Measurements from ENCODE around the gene SERPINB6. TPM values are rescaled to one million over a fixed set of nuclear protein-coding genes. Genes with fewer than 3 reads are reported as not detected.

SERPINB6 gene
- total RNA-seq, 4 donors from 2014 or later = 84.9 to 266 (median 203) TPM

DNA sequence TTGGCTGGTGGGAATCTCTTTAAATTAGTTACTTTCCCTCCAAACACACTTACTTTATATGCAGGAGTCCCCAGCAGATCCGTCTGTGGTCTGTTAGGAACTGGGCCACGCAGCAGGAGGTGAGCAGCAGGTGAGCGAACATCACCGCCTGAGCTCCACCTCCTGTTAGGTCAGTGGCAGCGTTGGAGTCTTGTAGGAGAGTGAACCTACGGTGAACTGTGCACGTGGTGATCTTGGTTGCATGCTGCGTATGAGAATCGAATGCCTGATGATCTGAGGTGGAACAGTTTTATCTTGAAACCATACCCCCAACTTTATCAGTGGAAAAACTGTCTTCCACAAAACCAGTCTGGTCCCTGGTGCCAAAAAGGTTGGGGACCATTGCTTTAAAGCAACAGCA is 5.0 kb downstream of the SERPINB6 start:
- H3K4me3 ChIP-seq = no peak overlapping the region
- H3K4me1 ChIP-seq = peaks cover 0 to 6% of the 10 kb centered on the region in 2 donors
- no peak for DNase-seq
- no peaks in the 10 kb centered on the region for H3K36me3 ChIP-seq
- TF ChIP-seq CTCF (IDR thresholded peaks at IDR 0.05) (no peak), POLR2A (IDR thresholded peaks at IDR 0.05) (no peak)
- H3K9me3 ChIP-seq = no peaks in the 10 kb centered on the region
- intact Hi-C loops (cut with DNase I; ENCODE audit: low total_unique reads) = no loop called here
- no peak overlapping the region for H3K27ac ChIP-seq
- no peaks in the 10 kb centered on the region for H3K27me3 ChIP-seq

DNA sequence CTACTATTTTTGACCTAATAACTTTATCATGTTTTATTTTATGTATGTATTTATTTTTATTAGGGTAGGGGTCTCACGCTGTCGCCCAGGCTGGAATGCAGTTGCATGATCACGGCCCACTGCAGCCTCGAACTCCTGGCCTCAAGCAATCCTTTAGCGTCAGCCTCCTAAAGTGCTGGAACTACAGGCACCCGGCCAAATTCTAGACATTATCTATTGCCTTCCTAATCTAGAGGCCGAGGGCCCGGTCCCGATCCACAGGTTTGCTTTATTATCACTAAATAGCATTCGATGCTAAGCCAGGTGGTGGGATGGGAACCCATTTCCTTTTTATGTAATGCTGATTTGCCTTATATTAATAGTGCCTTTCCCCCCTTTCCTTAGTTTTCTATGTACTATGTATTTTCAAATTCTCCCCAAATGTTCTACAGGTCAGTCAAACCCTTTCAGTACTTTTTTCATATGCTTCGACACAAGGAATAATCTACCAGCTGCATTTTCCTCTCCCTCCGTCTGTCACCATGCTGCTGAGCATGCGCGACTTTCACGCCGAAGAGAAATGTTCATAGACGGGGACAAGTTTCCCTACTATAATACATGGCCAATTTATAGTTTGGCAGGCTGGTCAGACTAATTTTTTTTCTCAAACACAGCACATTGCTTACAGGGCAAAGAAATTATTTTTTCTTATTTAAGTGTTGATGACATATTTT is 6.4 kb downstream of the SERPINB6 start:
- peaks cover 0 to 6% of the 10 kb centered on the region in 2 donors for H3K4me1 ChIP-seq

DNA sequence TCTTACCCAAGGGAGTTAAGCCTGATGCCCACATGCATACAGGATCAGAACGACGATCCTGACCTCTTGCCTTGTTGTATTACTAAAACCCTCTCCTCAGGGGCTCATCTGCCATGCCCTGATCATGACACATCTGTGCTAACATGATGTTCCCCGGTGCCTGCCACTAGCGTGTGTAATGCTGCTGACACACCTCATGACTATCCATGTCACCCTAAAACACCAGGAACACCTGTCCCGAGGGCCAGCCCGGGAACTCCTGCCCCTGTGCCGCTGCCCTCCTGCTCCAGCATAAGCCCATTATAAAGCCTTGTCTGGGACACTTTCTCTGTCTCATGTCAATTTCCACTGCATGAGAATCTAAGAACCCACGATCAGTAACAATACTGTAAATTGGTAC is 7.6 kb downstream of the SERPINB6 start:
- intact Hi-C loops (cut with DNase I; ENCODE audit: low total_unique reads) = no loop called here
- Histone ChIP-seq H3K27me3 (no peaks in the 10 kb centered on the region), H3K9me3 (no peaks in the 10 kb centered on the region), H3K36me3 (no peaks in the 10 kb centered on the region), H3K4me3 (no peak overlapping the region), H3K4me1 (peaks cover 0 to 6% of the 10 kb centered on the region in 2 donors), H3K27ac (no peak overlapping the region)
- DNase-seq = no peak
- TF ChIP-seq CTCF (IDR thresholded peaks at IDR 0.05) = no peak
- TF ChIP-seq POLR2A (IDR thresholded peaks at IDR 0.05) = no peak

More for the DNA sequence above, 6.4 kb downstream of the SERPINB6 start:
- H3K27ac ChIP-seq = no peak overlapping the region
- H3K27me3 ChIP-seq = no peaks in the 10 kb centered on the region
- H3K4me3 ChIP-seq = no peak overlapping the region
- TF ChIP-seq POLR2A (IDR thresholded peaks at IDR 0.05) (no peak), CTCF (IDR thresholded peaks at IDR 0.05) (no peak)
- DNase-seq = no peak
- H3K36me3 ChIP-seq = no peaks in the 10 kb centered on the region
- H3K9me3 ChIP-seq = no peaks in the 10 kb centered on the region
- intact Hi-C loops (cut with DNase I; ENCODE audit: low total_unique reads) = no loop called here

DNA sequence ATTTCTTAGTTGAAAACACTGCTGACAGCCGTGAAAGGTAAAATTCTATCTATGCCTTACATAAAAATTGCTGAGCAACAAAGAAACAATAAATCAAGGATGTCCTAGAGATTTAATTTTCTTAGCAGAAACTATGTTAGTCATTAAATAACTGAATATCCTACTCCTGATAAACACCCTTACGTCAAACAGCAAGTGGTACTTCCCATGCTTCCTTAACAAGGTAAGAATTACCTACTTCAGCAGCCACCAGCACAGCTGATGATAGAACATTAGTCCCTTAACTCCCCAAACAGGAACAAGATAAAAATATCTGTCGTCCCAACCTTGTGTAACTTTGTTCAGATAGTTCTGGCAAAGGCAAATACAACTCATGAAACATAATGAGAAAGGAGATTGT is 8.7 kb downstream of the SERPINB6 start:
- H3K27ac ChIP-seq = no peak overlapping the region
- no peaks in the 10 kb centered on the region for H3K27me3 ChIP-seq
- H3K4me1 ChIP-seq = peaks cover 0 to 6% of the 10 kb centered on the region in 2 donors
- TF ChIP-seq POLR2A (IDR thresholded peaks at IDR 0.05) = no peak
- no peak for TF ChIP-seq CTCF (IDR thresholded peaks at IDR 0.05)
- H3K4me3 ChIP-seq = no peak overlapping the region
- intact Hi-C loops (cut with DNase I; ENCODE audit: low total_unique reads) = no loop called here
- H3K36me3 ChIP-seq = no peaks in the 10 kb centered on the region
- H3K9me3 ChIP-seq = no peaks in the 10 kb centered on the region
- no peak for DNase-seq

GRCh38 chr6:2962004-2962403 is 9.4 kb downstream of the SERPINB6 start:
- TF ChIP-seq POLR2A (IDR thresholded peaks at IDR 0.05) = no peak
- TF ChIP-seq CTCF (IDR thresholded peaks at IDR 0.05) = no peak
- Histone ChIP-seq H3K27ac (no peak overlapping the region), H3K9me3 (no peaks in the 10 kb centered on the region), H3K27me3 (no peaks in the 10 kb centered on the region), H3K4me1 (peaks cover 0 to 6% of the 10 kb centered on the region in 2 donors), H3K4me3 (no peak overlapping the region), H3K36me3 (no peaks in the 10 kb centered on the region)
- no peak for DNase-seq
- intact Hi-C loops (cut with DNase I; ENCODE audit: low total_unique reads) = no loop called here

All from uterus (tissue), 4 donors.